HepG2 (cell line): ENCODE results near the gene ZCCHC7. TPM values are rescaled to one million over a fixed set of nuclear protein-coding genes. Genes with fewer than 3 reads are reported as not detected.

Experiments
- ATAC-seq: fragments of 200-7000 bp; cut with Tn5 transposase; 3 replicates; pipeline ENCODE4 v1.9.1; 2020; ENCODE audit warnings: mild to moderate bottlenecking, moderate library complexity
- BruUV-seq: library from RNA; stranded (reverse); fragments of 400-500 nt; replicated peaks from 2 replicates; lab custom pipeline; 2021; lab: Mats Ljungman, UMichigan
- CTCF ChIA-PET: fragments of 300-600 bp; formaldehyde crosslinking; extraction: SDS; loops from one replicate; lab custom pipeline; 2021; ENCODE audit warnings: low total read pairs, inconsistent platforms, low intra/inter-chr PET ratio; lab: Yijun Ruan, JAX
- POLR2A ChIA-PET: fragments of 350-600 bp; sonication (Branson Sonifier 250); formaldehyde crosslinking; loops from one replicate; lab custom pipeline; 2020; ENCODE audit warnings: antibody characterized with exemption, inconsistent platforms; lab: Yijun Ruan, JAX
- DNase-seq: peaks from one replicate; pipeline ENCODE4 v3.0.0-alpha.2; 2015; ENCODE audit warnings: low spot score
- FAIRE-seq: peaks from 3 replicates; lab custom pipeline; 2011; peaks lifted over from hg19 to GRCh38; lab: Jason Lieb, UNC
- H2AFZ ChIP-seq: one replicate; pipeline ENCODE4 v1.6.1; 2011; ENCODE audit warnings: low read length, inconsistent platforms
- H3K27ac ChIP-seq: fragments of 300-600 bp; 3 replicates; pipeline ENCODE4 v1.8.0; 2011; ENCODE audit warnings: mixed run types, mild to moderate bottlenecking, mixed read lengths, low read length, inconsistent platforms; ENCODE audit not compliant: insufficient read depth; ENCODE audit errors: extremely low read length
- H3K27me3 ChIP-seq, 2 experiments: fragments of 200-600 bp in 1 of 2; 2 replicates in 1 of 2; 3 replicates in 1 of 2; pipeline versions ENCODE4 v1.6.0 to v1.8.0; 2011; ENCODE audit warnings: low read length in 2 of 2, mild to moderate bottlenecking in 2 of 2, moderate library complexity in 2 of 2, inconsistent platforms in 1 of 2; ENCODE audit not compliant: insufficient read depth in 2 of 2, control insufficient read depth in 1 of 2
- H3K36me3 ChIP-seq, 2 experiments: fragments of 200-600 bp in 1 of 2; replicated peaks in 1 of 2; 2 replicates in 1 of 2; 3 replicates in 1 of 2; pipeline versions ENCODE4 v1.5.1 to v1.8.0; 2011; ENCODE audit warnings: low read length in 2 of 2, inconsistent platforms in 1 of 2; ENCODE audit not compliant: insufficient read depth in 2 of 2, control insufficient read depth in 1 of 2
- H3K4me1 ChIP-seq: 2 replicates; pipeline ENCODE4 v1.5.1; 2012; ENCODE audit warnings: low read length, inconsistent platforms; ENCODE audit not compliant: insufficient read depth
- H3K4me2 ChIP-seq: 2 replicates; pipeline ENCODE4 v1.6.0; 2011; ENCODE audit warnings: low read depth, low read length, inconsistent platforms
- H3K4me3 ChIP-seq, 3 experiments: fragments of 200-600 bp in 1 of 3; sonication (generic), shearing (Covaris generic) in 1 of 3; replicated peaks in 1 of 3; 2 replicates each; pipeline ENCODE4 v1.5.1; 2011 to 2016; ENCODE audit warnings: low read length in 3 of 3, inconsistent platforms in 2 of 3, low read depth in 2 of 3, mild to moderate bottlenecking in 2 of 3, control low read depth in 1 of 3, mixed read lengths in 1 of 3; ENCODE audit not compliant: insufficient read depth in 1 of 3
- H3K79me2 ChIP-seq: one replicate; pipeline ENCODE4 v1.6.1; 2011; ENCODE audit warnings: low read length, inconsistent platforms; ENCODE audit not compliant: insufficient read depth
- H3K9ac ChIP-seq: 2 replicates; pipeline ENCODE4 v1.6.0; 2011; ENCODE audit warnings: mild to moderate bottlenecking, low read depth, low read length, inconsistent platforms; ENCODE audit not compliant: insufficient read depth
- H3K9me3 ChIP-seq: 2 replicates; pipeline ENCODE4 v1.5.1; 2012; ENCODE audit warnings: mild to moderate bottlenecking, low read length
- H4K20me1 ChIP-seq: 2 replicates; pipeline ENCODE4 v1.6.0; 2011; ENCODE audit warnings: inconsistent platforms, mild to moderate bottlenecking, low read length, moderate library complexity; ENCODE audit not compliant: insufficient read depth
- ATF7 ChIP-seq, 2 experiments: fragments of 450-650 bp in 1 of 2; sonication (generic) in 1 of 2; formaldehyde crosslinking in 1 of 2; IDR thresholded peaks; 2 replicates each; pipeline versions ENCODE4 v1.4.0 to v1.6.1; 2016 to 2020; ENCODE audit warnings: antibody characterized with exemption in 1 of 2, mild to moderate bottlenecking in 1 of 2, missing genetic modification reagents in 1 of 2
- MTA3 ChIP-seq: sonication (generic); formaldehyde crosslinking; IDR thresholded peaks from 2 replicates; pipeline ENCODE4 v1.4.0; 2020; ENCODE audit warnings: missing genetic modification reagents
- MXD4 ChIP-seq: IDR thresholded peaks from 2 replicates; pipeline ENCODE4 v1.6.1; 2016; ENCODE audit warnings: mild to moderate bottlenecking, missing biosample characterization, missing genetic modification reagents
- PHF21A ChIP-seq: sonication (generic); formaldehyde crosslinking; IDR thresholded peaks from 2 replicates; pipeline ENCODE4 v1.5.0; 2020; ENCODE audit warnings: mild to moderate bottlenecking, missing genetic modification reagents
- SP1 ChIP-seq, 2 experiments: fragments of 450-650 bp in 1 of 2; sonication (generic) in 1 of 2; formaldehyde crosslinking in 1 of 2; IDR thresholded peaks; 2 replicates each; pipeline versions ENCODE4 v1.4.0 to v1.6.1; 2016 to 2020; ENCODE audit warnings: missing genetic modification reagents in 1 of 2
- TCF12 ChIP-seq, 2 experiments: fragments of 450-650 bp in 1 of 2; sonication (generic) in 1 of 2; formaldehyde crosslinking in 1 of 2; IDR thresholded peaks; 2 replicates each; pipeline versions ENCODE4 v1.6.1 to v1.8.0; 2017 to 2022; ENCODE audit warnings: antibody characterized with exemption in 1 of 2, mild to moderate bottlenecking in 1 of 2, missing genetic modification reagents in 1 of 2, moderate library complexity in 1 of 2
- TOPORS ChIP-seq: sonication (generic); formaldehyde crosslinking; IDR thresholded peaks from 2 replicates; pipeline ENCODE4 v1.8.0; 2023; ENCODE audit warnings: mild to moderate bottlenecking, missing genetic modification reagents
- ZFY ChIP-seq: sonication (generic); formaldehyde crosslinking; IDR thresholded peaks from 2 replicates; pipeline ENCODE4 v1.4.0; 2020; ENCODE audit warnings: missing genetic modification reagents
- ZKSCAN5 ChIP-seq: sonication (generic); formaldehyde crosslinking; IDR thresholded peaks from 2 replicates; pipeline ENCODE4 v1.5.1; 2020; ENCODE audit warnings: mild to moderate bottlenecking, missing genetic modification reagents
- ZNF530 ChIP-seq: sonication (generic); formaldehyde crosslinking; IDR thresholded peaks from 2 replicates; pipeline ENCODE4 v1.5.0; 2020; ENCODE audit warnings: low read depth, mild to moderate bottlenecking, missing genetic modification reagents
- ZSCAN30 ChIP-seq: sonication (generic); formaldehyde crosslinking; IDR thresholded peaks from 2 replicates; pipeline ENCODE4 v1.5.0; 2020; ENCODE audit warnings: mild to moderate bottlenecking, missing genetic modification reagents
- WGBS: methylation state at CpG from one replicate; pipeline ENCODE4 v1.1.6; 2017; ENCODE audit warnings: low lambda C conversion rate; 5-methylcytosine and 5-hydroxymethylcytosine counted together
- in situ Hi-C: cut with HindIII; loops from 2 replicates; pipeline ENCODE4 v1.10.0; 2017; ENCODE audit warnings: low pct_unique_long_range_greater_than_20kb; ENCODE audit not compliant: extremely low pct_ligation_motif_present
- intact Hi-C: fragments of 100-400 bp; cut with micrococcal nuclease; formaldehyde crosslinking; loops from one replicate; pipeline ENCODE4 v1.10.0; 2022; ENCODE audit not compliant: unreplicated experiment
- polyA plus RNA-seq, 8 experiments: library from polyadenylated mRNA; depleted of rRNA in 3 of 8; stranded (reverse) in 7 of 8; unstranded in 1 of 8; fragments of >200 nt; fragmentation: Illumina TruSeq in 4 of 8; extraction: Trizol in 4 of 8; gene quantifications; 2 replicates each; pipeline versions ENCODE4 v1.2.1 to v1.2.3, GENCODE V29; 2011 to 2016; ENCODE audit warnings: low read depth in 4 of 8, missing spikeins in 1 of 8, mixed read lengths in 1 of 8; ENCODE audit not compliant: insufficient read depth in 1 of 8
- total RNA-seq, 5 experiments: library from RNA; depleted of rRNA; stranded (reverse); fragments of >200 nt; fragmentation: Illumina TruSeq; extraction: Trizol; gene quantifications; 2 replicates each; pipeline ENCODE4 v1.2.3, GENCODE V29; 2016; ENCODE audit warnings: low read depth in 1 of 5
- TF ChIP-seq, protein P1 (sequence below): sonication (generic); formaldehyde crosslinking; IDR thresholded peaks from 2 replicates; pipeline ENCODE4 v1.5.0; 2020; ENCODE audit warnings: mild to moderate bottlenecking, missing genetic modification reagents, borderline replicate concordance

The ZCCHC7 gene
- total and polyA plus RNA-seq, 2 of the 13 experiments (the other 11 are each of a cell fraction or from before 2014, with no cell fraction given): 13.6 to 19.3 TPM

DNA sequence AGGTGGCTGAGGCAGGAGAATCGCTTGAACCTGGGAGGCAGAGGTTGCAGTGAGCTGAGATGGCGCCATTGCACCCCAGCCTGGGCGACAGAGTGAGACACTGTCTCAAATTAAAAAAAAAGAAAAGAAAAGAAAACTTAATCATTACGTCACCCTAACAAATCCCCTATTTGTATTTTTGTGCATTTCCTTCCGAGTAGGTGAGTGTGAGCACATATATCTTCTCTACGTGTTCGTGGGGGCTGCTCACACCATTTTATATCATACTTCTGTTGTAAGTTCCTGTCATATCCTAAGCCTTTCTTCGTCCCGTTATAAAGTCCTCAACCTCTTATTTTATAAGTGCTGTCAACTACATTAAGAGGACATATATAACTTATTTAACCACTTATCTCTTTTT lies 260.2 kb downstream of the ZCCHC7 start:
- no peaks in the 10 kb centered on the region for H3K36me3 ChIP-seq
- H3K9ac ChIP-seq: no peak overlapping the region
- ChIA-PET CTCF (no interaction called here), POLR2A (interaction anchor here (1.0 kb wide), 1 partner anchor 261 kb away, joined by 3 read pairs; the partner anchor contains the start of gene ZCCHC7)
- no peaks in the 10 kb centered on the region for H3K79me2 ChIP-seq
- DNase-seq (no peak), FAIRE-seq (no peak), ATAC-seq (no peak)
- intact Hi-C loops (no loop called here), in situ Hi-C loops (no loop called here)
- peaks cover 17% of the 10 kb centered on the region for H3K4me1 ChIP-seq
- WGBS: 86% methylated on average over 9 of the region's 9 CpGs
- TF ChIP-seq MTA3 (CRISPR knock-in tag): no peak
- TF ChIP-seq ZNF530 (CRISPR knock-in tag): no peak
- TF ChIP-seq TOPORS (CRISPR knock-in tag): no peak
- no peak for TF ChIP-seq TCF12 (IDR thresholded peaks at IDR 0.05)
- TF ChIP-seq TCF12 (CRISPR knock-in tag; IDR thresholded peaks at IDR 0.05): no peak
- peak; percentile 49; the same call in 1 of the 2 replicates for TF ChIP-seq ATF7 (IDR thresholded peaks at IDR 0.05)
- no peak for TF ChIP-seq ATF7 (CRISPR knock-in tag; IDR thresholded peaks at IDR 0.05)
- no peak for TF ChIP-seq ZKSCAN5 (CRISPR knock-in tag)
- H2AFZ ChIP-seq: no peak overlapping the region
- no TSS peak for BruUV-seq
- peaks cover 0 to 9% of the 10 kb centered on the region in 2 experiments; a peak in 2 of 5 replicates for H3K27me3 ChIP-seq
- H3K4me3 ChIP-seq: no peak overlapping the region
- no peaks in the 10 kb centered on the region for H4K20me1 ChIP-seq
- H3K4me2 ChIP-seq: no peak overlapping the region
- H3K9me3 ChIP-seq: no peaks in the 10 kb centered on the region
- no peak overlapping the region for H3K27ac ChIP-seq

DNA sequence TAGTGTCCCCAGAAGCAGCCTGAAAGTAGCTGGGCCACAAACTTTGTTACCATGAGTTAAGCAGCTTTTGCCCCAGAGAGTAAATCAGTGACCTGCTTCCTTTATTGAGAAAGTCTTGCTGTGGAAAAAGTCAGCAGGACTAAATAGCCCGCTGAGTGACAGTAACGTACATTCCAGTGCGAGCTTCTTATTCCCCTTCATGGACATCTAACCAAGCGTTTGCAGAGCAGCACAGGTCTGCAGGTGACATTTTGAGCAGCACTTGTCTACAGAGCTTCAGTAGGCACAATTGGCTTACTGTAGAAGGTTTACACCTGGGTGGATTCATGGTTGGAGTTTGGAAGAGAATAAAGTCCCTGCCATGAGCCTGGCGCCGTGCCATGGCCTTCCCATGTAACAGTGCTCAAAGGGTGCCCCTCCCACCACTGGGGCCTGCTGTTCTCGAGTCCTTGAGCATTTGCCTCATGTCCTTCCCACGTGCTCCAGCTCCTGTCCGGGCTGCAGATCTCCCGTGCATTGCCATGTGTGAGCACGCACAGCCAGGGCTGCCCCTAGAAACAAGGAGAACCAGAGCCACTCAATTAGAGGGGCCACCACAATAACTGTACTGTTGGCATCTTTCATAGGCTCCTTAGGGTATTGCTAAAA lies 260.8 kb downstream of the ZCCHC7 start:
- ATAC-seq: peak; percentile 75
- CTCF ChIA-PET: no interaction called here
- TF ChIP-seq PHF21A (CRISPR knock-in tag) (peak; percentile 60), SP1 (IDR thresholded peaks at IDR 0.05) (no peak), SP1 (CRISPR knock-in tag; IDR thresholded peaks at IDR 0.05) (no peak), MXD4 (CRISPR knock-in tag) (peak; percentile 75), ZSCAN30 (CRISPR knock-in tag) (peak; percentile 36; the same call in 1 of the 2 replicates), ZFY (peak; percentile 86)
- TF ChIP-seq, protein P1, sequence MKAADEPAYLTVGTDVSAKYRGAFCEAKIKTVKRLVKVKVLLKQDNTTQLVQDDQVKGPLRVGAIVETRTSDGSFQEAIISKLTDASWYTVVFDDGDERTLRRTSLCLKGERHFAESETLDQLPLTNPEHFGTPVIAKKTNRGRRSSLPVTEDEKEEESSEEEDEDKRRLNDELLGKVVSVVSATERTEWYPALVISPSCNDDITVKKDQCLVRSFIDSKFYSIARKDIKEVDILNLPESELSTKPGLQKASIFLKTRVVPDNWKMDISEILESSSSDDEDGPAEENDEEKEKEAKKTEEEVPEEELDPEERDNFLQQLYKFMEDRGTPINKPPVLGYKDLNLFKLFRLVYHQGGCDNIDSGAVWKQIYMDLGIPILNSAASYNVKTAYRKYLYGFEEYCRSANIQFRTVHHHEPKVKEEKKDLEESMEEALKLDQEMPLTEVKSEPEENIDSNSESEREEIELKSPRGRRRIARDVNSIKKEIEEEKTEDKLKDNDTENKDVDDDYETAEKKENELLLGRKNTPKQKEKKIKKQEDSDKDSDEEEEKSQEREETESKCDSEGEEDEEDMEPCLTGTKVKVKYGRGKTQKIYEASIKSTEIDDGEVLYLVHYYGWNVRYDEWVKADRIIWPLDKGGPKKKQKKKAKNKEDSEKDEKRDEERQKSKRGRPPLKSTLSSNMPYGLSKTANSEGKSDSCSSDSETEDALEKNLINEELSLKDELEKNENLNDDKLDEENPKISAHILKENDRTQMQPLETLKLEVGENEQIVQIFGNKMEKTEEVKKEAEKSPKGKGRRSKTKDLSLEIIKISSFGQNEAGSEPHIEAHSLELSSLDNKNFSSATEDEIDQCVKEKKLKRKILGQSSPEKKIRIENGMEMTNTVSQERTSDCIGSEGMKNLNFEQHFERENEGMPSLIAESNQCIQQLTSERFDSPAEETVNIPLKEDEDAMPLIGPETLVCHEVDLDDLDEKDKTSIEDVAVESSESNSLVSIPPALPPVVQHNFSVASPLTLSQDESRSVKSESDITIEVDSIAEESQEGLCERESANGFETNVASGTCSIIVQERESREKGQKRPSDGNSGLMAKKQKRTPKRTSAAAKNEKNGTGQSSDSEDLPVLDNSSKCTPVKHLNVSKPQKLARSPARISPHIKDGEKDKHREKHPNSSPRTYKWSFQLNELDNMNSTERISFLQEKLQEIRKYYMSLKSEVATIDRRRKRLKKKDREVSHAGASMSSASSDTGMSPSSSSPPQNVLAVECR (CRISPR knock-in tag): peak; percentile 63; the same call in 1 of the 2 replicates

More for the DNA sequence above, 260.8 kb downstream of the ZCCHC7 start:
- H3K9ac ChIP-seq: no peak overlapping the region
- in situ Hi-C loops (no loop called here), intact Hi-C loops (no loop called here)
- BruUV-seq: no TSS peak
- DNase-seq (peak; percentile 56), FAIRE-seq (peak; percentile 23)
- no peaks in the 10 kb centered on the region for H3K79me2 ChIP-seq
- no peaks in the 10 kb centered on the region for H4K20me1 ChIP-seq
- H3K27ac ChIP-seq: peak overlapping the region; percentile 14
- under 1% methylated on average over 9 of the region's 11 CpGs for WGBS
- POLR2A ChIA-PET: interaction anchor here (1.0 kb wide), 1 partner anchor 261 kb away, joined by 3 read pairs; the partner anchor contains the start of gene ZCCHC7
- peaks cover 0 to 9% of the 10 kb centered on the region in 2 experiments; a peak in 2 of 5 replicates for H3K27me3 ChIP-seq
- peak overlapping the region; percentile 49 for H3K4me2 ChIP-seq
- no peaks in the 10 kb centered on the region for H3K36me3 ChIP-seq
- no peak overlapping the region for H3K4me3 ChIP-seq
- H2AFZ ChIP-seq: no peak overlapping the region
- no peaks in the 10 kb centered on the region for H3K9me3 ChIP-seq
- peaks cover 17% of the 10 kb centered on the region for H3K4me1 ChIP-seq
